Astrocyte (in vitro differentiated cells and primary cell): Measurements from ENCODE around the gene PDLIM7. TPM values are rescaled to one million over a fixed set of nuclear protein-coding genes. Genes with fewer than 3 reads are reported as not detected.

Experiments used
- DNase-seq: peaks from one replicate; pipeline ENCODE4 v3.0.0-alpha.2; 2010; ENCODE audit warnings: low read depth
- FAIRE-seq: peaks from 2 replicates; lab custom pipeline; 2011; peaks lifted over from hg19 to GRCh38; lab: Jason Lieb, UNC
- H2AFZ ChIP-seq: 2 replicates; pipeline ENCODE4 v1.6.0; 2012; ENCODE audit warnings: low read depth, low read length, inconsistent platforms
- H3K27ac ChIP-seq: 2 replicates; pipeline ENCODE4 v1.5.1; 2011; ENCODE audit warnings: low read depth, low read length, inconsistent platforms
- H3K27me3 ChIP-seq: 2 replicates; pipeline ENCODE4 v1.6.0; 2011; ENCODE audit warnings: low read length, inconsistent platforms; ENCODE audit not compliant: insufficient read depth
- H3K36me3 ChIP-seq: 2 replicates; pipeline ENCODE4 v1.5.1; 2011; ENCODE audit warnings: low read length, inconsistent platforms; ENCODE audit not compliant: insufficient read depth
- H3K4me1 ChIP-seq: 2 replicates; pipeline ENCODE4 v1.5.1; 2011; ENCODE audit warnings: low read length, inconsistent platforms; ENCODE audit not compliant: insufficient read depth
- H3K4me2 ChIP-seq: 2 replicates; pipeline ENCODE4 v1.6.0; 2012; ENCODE audit warnings: low read length, inconsistent platforms
- H3K4me3 ChIP-seq: 2 replicates; pipeline ENCODE4 v1.5.1; 2011; ENCODE audit warnings: low read depth, mild to moderate bottlenecking, low read length, inconsistent platforms; ENCODE audit not compliant: insufficient read depth
- H3K79me2 ChIP-seq: 2 replicates; pipeline ENCODE4 v1.6.0; 2012; ENCODE audit warnings: mild to moderate bottlenecking, low read length, inconsistent platforms; ENCODE audit not compliant: insufficient read depth
- H3K9ac ChIP-seq: 2 replicates; pipeline ENCODE4 v1.6.0; 2012; ENCODE audit warnings: mild to moderate bottlenecking, low read length, inconsistent platforms
- H3K9me3 ChIP-seq: 2 replicates; pipeline ENCODE4 v1.5.1; 2012; ENCODE audit warnings: low read depth, mild to moderate bottlenecking, low read length, inconsistent platforms; ENCODE audit not compliant: insufficient read depth
- H4K20me1 ChIP-seq: 2 replicates; pipeline ENCODE4 v1.6.0; 2012; ENCODE audit warnings: low read length, inconsistent platforms; ENCODE audit not compliant: insufficient read depth
- H3K27ac Mint-ChIP-seq: one replicate; pipeline ENCODE4 v1.8.0; 2021; ENCODE audit warnings: mild to moderate bottlenecking, mixed read lengths; ENCODE audit not compliant: unreplicated experiment
- H3K27me3 Mint-ChIP-seq: one replicate; pipeline ENCODE4 v1.8.0; 2021; ENCODE audit warnings: low read depth, mixed read lengths; ENCODE audit not compliant: unreplicated experiment
- H3K36me3 Mint-ChIP-seq: one replicate; pipeline ENCODE4 v1.8.0; 2021; ENCODE audit warnings: low read depth, mixed read lengths; ENCODE audit not compliant: unreplicated experiment
- H3K4me1 Mint-ChIP-seq: one replicate; pipeline ENCODE4 v1.8.0; 2021; ENCODE audit warnings: low read depth, mixed read lengths; ENCODE audit not compliant: unreplicated experiment
- H3K4me3 Mint-ChIP-seq: one replicate; pipeline ENCODE4 v1.8.0; 2021; ENCODE audit warnings: mild to moderate bottlenecking, moderate library complexity, mixed read lengths; ENCODE audit not compliant: unreplicated experiment
- H3K9me3 Mint-ChIP-seq: one replicate; pipeline ENCODE4 v1.8.0; 2021; ENCODE audit warnings: mild to moderate bottlenecking, mixed read lengths; ENCODE audit not compliant: unreplicated experiment
- CTCF ChIP-seq: IDR thresholded peaks from 2 replicates; pipeline ENCODE4 v1.5.1; 2011; ENCODE audit warnings: low read depth, mild to moderate bottlenecking, inconsistent platforms, low read length, moderate library complexity; ENCODE audit not compliant: insufficient read depth
- EZH2 ChIP-seq: IDR thresholded peaks from 2 replicates; pipeline ENCODE4 v1.6.1; 2012; ENCODE audit warnings: mild to moderate bottlenecking, low read length, inconsistent platforms; ENCODE audit not compliant: insufficient read depth
- total RNA-seq: library from RNA; stranded (reverse); gene quantifications from 2 replicates; pipeline ENCODE4 v1.2.1, GENCODE V29; 2021

PDLIM7 gene
- total RNA-seq, 1 donor from 2014 or later: 590 TPM

DNA sequence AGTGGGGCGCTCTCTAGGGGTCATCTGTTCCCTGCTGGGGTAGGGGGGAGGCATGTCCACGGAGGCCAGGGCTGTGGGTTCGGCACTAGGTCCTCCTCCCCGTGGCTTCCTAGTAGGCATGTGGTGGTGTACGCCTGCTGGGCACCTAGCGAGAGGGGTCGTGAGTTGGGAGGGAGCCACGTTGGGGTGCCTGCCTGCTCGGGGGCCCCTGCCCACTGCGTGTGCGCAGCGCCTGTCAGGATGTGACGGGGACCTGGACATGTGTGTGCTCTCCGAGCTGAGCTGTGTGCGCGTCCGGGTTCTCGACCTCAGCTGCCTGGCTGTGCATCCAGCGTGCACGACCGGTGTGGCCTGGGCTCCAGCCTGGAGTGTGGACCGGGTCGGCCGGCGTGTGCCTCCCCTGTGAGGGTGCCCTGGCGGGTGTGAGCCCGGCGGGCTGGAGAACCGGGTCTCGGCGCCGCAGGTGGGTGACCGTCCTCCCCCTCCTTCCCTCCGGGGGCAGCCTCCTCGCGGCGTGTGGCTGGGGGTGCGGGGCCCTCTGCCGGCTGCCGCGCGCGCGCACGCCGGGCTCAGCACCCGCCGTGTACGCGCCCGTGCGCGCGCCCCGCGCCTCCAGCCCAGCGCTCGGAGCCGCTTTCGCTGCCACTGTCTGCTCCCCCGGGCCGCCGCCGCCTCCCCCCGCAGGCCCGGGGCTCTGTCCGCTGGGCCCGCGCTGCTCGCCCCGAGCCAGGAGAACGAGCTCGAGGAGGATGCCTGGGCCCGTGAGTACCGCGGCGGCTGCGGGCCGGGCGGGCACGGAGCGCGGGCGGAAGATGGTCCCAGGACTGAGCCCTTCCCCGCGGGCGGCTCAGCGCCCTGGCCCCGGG lies 51.0 kb downstream of the PDLIM7 start, which contains the start of gene PRR7:
Gene PRR7, plus strand, starts transcription at position 615 of the 866 bp plus-strand sequence. CDS start 8,254 bp downstream, outside the sequence.
- H3K27me3 ChIP-seq: no peaks in the 10 kb centered on the region
- H2AFZ ChIP-seq: peak within 1 kb of the TSS; percentile 46
- peak within 1 kb of the TSS; percentile 77 for H3K4me3 Mint-ChIP-seq
- H3K4me3 ChIP-seq: peak within 1 kb of the TSS; percentile 65
- no peak for TF ChIP-seq EZH2
- no peak for TF ChIP-seq CTCF
- H3K4me1 ChIP-seq: peaks cover 18% of the 10 kb centered on the region
- peak within 1 kb of the TSS; percentile 23 for H3K27ac ChIP-seq
- H4K20me1 ChIP-seq: peaks cover 29% of the 10 kb centered on the region
- no peaks in the 10 kb centered on the region for H3K36me3 ChIP-seq
- no peaks in the 10 kb centered on the region for H3K9me3 Mint-ChIP-seq
- H3K4me2 ChIP-seq: peak within 1 kb of the TSS; percentile 95
- FAIRE-seq (no peak), DNase-seq (peak; percentile 62)
- peaks cover 21% of the 10 kb centered on the region for H3K4me1 Mint-ChIP-seq
- H3K27me3 Mint-ChIP-seq: peaks cover 4% of the 10 kb centered on the region
- H3K9me3 ChIP-seq: no peaks in the 10 kb centered on the region
- H3K79me2 ChIP-seq: no peaks in the 10 kb centered on the region
- peaks cover 5% of the 10 kb centered on the region for H3K36me3 Mint-ChIP-seq
- H3K9ac ChIP-seq: peak within 1 kb of the TSS; percentile 79
- H3K27ac Mint-ChIP-seq: peak within 1 kb of the TSS; percentile 29

GRCh38 chr5:177445917-177446199 lies 51.5 kb downstream of the PDLIM7 start:
- H3K27ac ChIP-seq: no peak overlapping the region
- H3K9ac ChIP-seq: peak overlapping the region; percentile 79
- peak overlapping the region; percentile 65 for H3K4me3 ChIP-seq
- H3K4me1 ChIP-seq: peaks cover 18% of the 10 kb centered on the region
- no peaks in the 10 kb centered on the region for H3K79me2 ChIP-seq
- H3K27me3 ChIP-seq: no peaks in the 10 kb centered on the region
- peaks cover 26% of the 10 kb centered on the region for H4K20me1 ChIP-seq
- peak overlapping the region; percentile 95 for H3K4me2 ChIP-seq
- Mint-ChIP-seq H3K4me3 (peak overlapping the region; percentile 77), H3K9me3 (no peaks in the 10 kb centered on the region), H3K36me3 (peaks cover 5% of the 10 kb centered on the region), H3K4me1 (peaks cover 21% of the 10 kb centered on the region), H3K27ac (peak overlapping the region; percentile 29), H3K27me3 (peaks cover 2% of the 10 kb centered on the region)
- no peaks in the 10 kb centered on the region for H3K9me3 ChIP-seq
- H3K36me3 ChIP-seq: no peaks in the 10 kb centered on the region
- DNase-seq (no peak), FAIRE-seq (no peak)
- TF ChIP-seq CTCF: no peak
- TF ChIP-seq EZH2: no peak
- H2AFZ ChIP-seq: no peak overlapping the region
